ENCODE measurements around the gene TREH.

The TREH gene

DNA sequence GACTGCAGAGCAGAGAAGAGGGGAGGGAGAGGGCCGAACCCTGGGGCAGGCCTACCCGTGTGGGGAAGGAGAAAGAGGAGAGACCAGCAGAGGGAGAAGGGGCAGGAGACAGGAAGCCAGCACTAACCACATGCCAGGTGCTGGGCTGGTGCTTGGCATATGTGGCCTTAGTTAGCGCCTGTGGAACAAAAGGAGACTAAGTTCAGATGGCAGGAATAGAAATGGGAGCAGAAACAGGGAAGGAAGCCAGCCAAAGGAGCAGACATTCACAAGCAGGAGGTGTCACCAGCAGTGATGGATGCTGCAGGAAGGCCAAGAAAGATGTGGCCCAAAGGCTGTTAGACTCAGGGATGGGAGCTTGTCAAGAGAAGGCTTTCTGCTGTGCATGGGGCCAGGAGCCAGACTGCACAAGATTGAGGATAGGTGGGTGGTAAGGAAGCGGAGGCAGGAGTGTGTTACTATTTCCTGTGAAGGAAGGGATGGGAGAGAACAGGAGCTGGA is 26.7 kb downstream of the TREH start:
- H3K4me3 Mint-ChIP-seq, result no peak overlapping the region
- no peaks in the 10 kb centered on the region for H3K9me3 Mint-ChIP-seq
- H3K36me3 Mint-ChIP-seq (ENCODE audit: low read depth), result no peaks in the 10 kb centered on the region
- no peaks in the 10 kb centered on the region for H3K27me3 Mint-ChIP-seq (ENCODE audit: low read depth)
- no peak overlapping the region for H3K27ac Mint-ChIP-seq
- peaks cover 6% of the 10 kb centered on the region for H3K4me1 Mint-ChIP-seq (ENCODE audit: low read depth)

DNA sequence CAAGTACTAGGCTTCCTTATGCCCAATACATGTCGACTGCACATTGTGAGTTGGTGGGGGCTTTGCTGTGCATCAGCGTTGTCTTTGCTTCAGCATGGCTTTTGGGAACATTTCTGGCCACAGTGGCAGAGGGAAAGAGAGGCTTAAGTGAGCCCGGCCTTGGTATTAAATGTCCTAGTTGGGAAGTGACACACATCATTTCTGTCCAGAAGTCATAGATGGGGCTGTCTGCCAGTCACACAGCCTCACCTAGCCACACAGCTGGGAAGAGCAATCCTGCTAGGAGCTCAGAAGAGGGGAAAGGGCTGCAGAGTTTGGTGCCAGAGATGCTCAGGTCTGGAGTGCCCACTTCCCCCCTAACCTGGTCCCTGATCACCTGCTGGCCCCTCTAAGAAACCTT is 27.6 kb downstream of the TREH start:
- no peak overlapping the region for H3K27ac Mint-ChIP-seq
- H3K27me3 Mint-ChIP-seq (ENCODE audit: low read depth), result no peaks in the 10 kb centered on the region
- H3K4me1 Mint-ChIP-seq (ENCODE audit: low read depth), result peaks cover 6% of the 10 kb centered on the region
- no peaks in the 10 kb centered on the region for H3K9me3 Mint-ChIP-seq
- H3K4me3 Mint-ChIP-seq, result no peak overlapping the region
- H3K36me3 Mint-ChIP-seq (ENCODE audit: low read depth), result no peaks in the 10 kb centered on the region

DNA sequence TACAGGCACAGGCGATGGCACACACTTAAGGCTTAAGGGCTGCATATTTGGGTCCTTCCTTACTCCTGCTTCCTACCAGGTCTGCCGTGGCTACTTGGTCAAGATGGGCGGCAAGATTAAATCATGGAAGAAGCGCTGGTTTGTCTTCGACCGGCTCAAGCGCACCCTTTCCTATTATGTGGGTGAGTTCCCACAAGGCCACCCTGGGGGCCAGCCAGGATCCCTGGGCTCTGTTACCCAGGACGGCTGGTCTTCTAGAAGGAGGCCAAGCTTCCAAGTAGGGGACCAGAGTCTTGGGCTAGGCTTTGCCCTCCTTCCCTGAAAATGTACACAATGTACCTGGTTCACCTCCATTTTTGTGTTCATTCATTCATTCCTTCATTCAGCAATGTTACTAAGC is 29.1 kb downstream of the TREH start:
- no peaks in the 10 kb centered on the region for H3K9me3 Mint-ChIP-seq
- H3K36me3 Mint-ChIP-seq (ENCODE audit: low read depth), result no peaks in the 10 kb centered on the region
- H3K4me1 Mint-ChIP-seq (ENCODE audit: low read depth), result peaks cover 6% of the 10 kb centered on the region
- no peak overlapping the region for H3K4me3 Mint-ChIP-seq
- H3K27me3 Mint-ChIP-seq (ENCODE audit: low read depth), result no peaks in the 10 kb centered on the region
- no peak overlapping the region for H3K27ac Mint-ChIP-seq

DNA sequence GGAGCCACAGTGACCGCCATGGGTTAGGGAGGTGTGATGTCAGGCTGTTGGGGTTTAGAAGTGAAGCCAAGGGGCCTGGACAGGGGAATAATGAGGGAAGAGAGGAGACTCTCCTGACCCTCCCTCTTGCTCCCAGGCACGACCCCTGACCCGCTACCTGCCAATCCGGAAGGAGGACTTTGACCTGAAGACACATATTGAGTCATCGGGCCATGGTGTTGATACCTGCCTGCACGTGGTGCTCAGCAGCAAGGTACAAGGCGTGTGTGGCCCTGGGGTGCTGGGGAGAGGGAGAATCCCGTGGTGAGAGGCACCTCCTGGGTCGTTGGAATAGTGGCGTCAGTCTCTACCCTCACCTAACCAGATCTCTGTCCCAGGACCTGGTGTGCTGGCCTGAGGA is 29.5 kb downstream of the TREH start:
- H3K4me1 Mint-ChIP-seq (ENCODE audit: low read depth), result peaks cover 6% of the 10 kb centered on the region

DNA sequence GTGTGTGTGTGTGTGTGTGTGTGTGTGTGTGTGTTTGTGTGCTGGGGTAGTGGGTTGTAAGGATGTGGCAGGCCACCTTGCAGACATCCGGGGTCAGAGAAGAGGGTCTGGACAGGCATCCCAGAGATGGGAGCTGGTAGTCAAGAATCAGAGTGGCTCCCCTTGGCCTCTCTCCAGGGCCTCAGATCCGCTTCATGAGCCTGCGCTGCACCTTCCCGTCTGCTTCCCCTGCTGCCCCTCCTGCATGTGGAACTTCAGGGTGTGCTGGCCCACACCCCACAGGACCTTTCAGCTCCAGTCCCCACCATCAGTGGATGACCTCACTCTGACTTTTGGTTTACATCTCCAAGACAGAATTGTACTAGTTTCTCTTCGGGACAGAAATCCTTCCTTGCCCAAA is 31.2 kb downstream of the TREH start:
- Mint-ChIP-seq H3K27me3 (ENCODE audit: low read depth) (no peaks in the 10 kb centered on the region), H3K9me3 (no peaks in the 10 kb centered on the region), H3K4me1 (ENCODE audit: low read depth) (peaks cover 6% of the 10 kb centered on the region), H3K36me3 (ENCODE audit: low read depth) (no peaks in the 10 kb centered on the region), H3K4me3 (no peak overlapping the region), H3K27ac (no peak overlapping the region)

More for the DNA sequence above, 29.5 kb downstream of the TREH start:
- H3K9me3 Mint-ChIP-seq, result no peaks in the 10 kb centered on the region
- no peak overlapping the region for H3K27ac Mint-ChIP-seq
- no peak overlapping the region for H3K4me3 Mint-ChIP-seq
- H3K36me3 Mint-ChIP-seq (ENCODE audit: low read depth), result no peaks in the 10 kb centered on the region
- no peaks in the 10 kb centered on the region for H3K27me3 Mint-ChIP-seq (ENCODE audit: low read depth)

DNA sequence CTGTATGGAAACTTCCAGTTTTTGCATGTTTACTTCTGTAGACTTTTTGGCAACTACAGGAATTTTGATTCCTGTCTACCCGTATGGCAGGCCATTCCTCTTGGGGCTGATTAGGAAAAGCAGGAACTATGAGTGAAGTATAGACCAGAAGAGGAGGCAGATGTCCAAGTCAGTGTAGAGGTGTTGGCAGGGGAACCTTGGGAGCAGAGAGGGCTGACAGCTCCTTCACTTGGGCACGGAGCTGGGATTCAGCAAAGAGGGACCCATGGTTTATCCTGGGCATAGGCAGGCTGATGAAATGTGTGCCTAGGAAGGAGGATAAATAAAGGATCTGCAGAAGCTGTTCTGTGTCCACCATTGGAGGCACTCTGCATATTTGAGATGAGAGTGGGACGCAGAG is 33.1 kb downstream of the TREH start:
- Mint-ChIP-seq H3K36me3 (ENCODE audit: low read depth) (no peaks in the 10 kb centered on the region), H3K27me3 (ENCODE audit: low read depth) (no peaks in the 10 kb centered on the region), H3K9me3 (no peaks in the 10 kb centered on the region), H3K4me1 (ENCODE audit: low read depth) (no peaks in the 10 kb centered on the region), H3K4me3 (no peak overlapping the region), H3K27ac (no peak overlapping the region)

DNA sequence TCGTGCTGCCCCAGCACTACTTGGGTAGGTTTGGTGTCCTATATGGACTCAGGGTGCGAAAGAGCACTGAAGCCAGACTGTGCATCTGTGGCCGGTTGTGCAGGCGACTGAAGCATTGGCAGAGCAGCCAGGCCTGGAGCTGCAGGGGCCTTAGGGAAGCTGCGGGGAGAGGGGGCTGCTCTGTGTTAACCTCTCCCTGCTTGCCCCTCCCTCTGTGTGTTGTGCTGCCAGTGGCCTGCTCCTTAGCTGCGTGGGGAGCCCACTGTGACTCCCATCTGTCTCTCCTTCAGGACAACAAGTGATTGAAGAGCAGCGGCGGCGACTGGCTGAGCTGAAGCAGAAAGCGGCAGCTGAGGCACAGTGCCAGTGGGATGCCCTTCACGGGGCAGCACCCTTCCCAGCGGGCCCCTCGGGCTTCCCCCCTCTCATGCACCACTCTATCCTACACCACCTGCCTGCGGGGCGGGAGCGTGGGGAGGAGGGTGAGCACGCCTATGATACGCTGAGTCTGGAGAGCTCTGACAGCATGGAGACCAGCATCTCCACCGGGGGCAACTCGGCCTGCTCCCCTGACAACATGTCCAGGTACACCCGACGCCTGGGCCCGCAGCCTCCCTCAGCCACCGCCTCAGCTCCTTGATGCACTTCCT is 34.3 kb downstream of the TREH start:
- H3K4me1 Mint-ChIP-seq (ENCODE audit: low read depth), result no peaks in the 10 kb centered on the region
- H3K27ac Mint-ChIP-seq, result no peak overlapping the region
- H3K36me3 Mint-ChIP-seq (ENCODE audit: low read depth), result no peaks in the 10 kb centered on the region
- H3K27me3 Mint-ChIP-seq (ENCODE audit: low read depth), result no peaks in the 10 kb centered on the region
- H3K4me3 Mint-ChIP-seq, result no peak overlapping the region
- no peaks in the 10 kb centered on the region for H3K9me3 Mint-ChIP-seq

DNA sequence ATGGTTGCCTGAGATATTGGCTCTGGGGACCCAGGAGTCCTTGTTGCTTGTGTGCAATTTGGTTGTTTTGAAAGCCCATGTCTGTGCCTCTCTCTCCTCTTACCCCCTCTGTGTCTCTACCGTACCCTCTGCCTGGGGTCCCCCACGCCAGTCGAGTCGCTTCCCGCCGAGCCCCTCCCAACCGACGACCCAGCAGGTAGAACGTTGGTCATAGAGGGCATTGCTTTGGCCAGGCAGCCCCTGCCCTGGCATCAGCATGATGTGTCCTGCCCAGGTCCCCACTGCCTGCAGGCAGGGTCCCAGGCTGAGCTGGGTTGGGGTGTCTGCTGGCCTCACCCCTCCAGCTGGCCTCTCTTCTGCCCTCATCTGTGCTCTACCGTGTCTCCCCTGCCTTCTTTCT is 35.0 kb downstream of the TREH start:
- Mint-ChIP-seq H3K27ac (no peak overlapping the region), H3K36me3 (ENCODE audit: low read depth) (no peaks in the 10 kb centered on the region)

DNA sequence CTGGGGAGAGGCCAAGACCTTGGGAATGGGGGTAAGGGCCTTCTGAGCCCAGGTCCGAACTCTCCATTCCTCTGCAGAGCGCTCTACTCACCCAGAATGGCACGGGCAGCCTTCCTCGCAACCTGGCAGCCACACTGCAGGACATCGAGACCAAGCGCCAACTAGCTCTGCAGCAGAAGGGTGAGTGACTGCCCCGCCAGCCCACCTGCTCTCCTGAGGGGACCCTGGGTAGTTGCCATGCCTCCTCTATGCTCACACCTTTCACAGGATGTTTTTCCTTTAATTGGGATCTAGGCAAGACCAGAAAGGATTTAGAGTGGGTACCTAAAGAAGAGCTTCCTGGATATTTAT is 35.5 kb downstream of the TREH start:
- Mint-ChIP-seq H3K27me3 (ENCODE audit: low read depth) (no peaks in the 10 kb centered on the region), H3K27ac (no peak overlapping the region), H3K36me3 (ENCODE audit: low read depth) (no peaks in the 10 kb centered on the region), H3K4me3 (no peak overlapping the region), H3K9me3 (no peaks in the 10 kb centered on the region), H3K4me1 (ENCODE audit: low read depth) (no peaks in the 10 kb centered on the region)

More for the DNA sequence above, 35.0 kb downstream of the TREH start:
- Mint-ChIP-seq H3K4me3 (no peak overlapping the region), H3K9me3 (no peaks in the 10 kb centered on the region), H3K4me1 (ENCODE audit: low read depth) (no peaks in the 10 kb centered on the region), H3K27me3 (ENCODE audit: low read depth) (no peaks in the 10 kb centered on the region)

DNA sequence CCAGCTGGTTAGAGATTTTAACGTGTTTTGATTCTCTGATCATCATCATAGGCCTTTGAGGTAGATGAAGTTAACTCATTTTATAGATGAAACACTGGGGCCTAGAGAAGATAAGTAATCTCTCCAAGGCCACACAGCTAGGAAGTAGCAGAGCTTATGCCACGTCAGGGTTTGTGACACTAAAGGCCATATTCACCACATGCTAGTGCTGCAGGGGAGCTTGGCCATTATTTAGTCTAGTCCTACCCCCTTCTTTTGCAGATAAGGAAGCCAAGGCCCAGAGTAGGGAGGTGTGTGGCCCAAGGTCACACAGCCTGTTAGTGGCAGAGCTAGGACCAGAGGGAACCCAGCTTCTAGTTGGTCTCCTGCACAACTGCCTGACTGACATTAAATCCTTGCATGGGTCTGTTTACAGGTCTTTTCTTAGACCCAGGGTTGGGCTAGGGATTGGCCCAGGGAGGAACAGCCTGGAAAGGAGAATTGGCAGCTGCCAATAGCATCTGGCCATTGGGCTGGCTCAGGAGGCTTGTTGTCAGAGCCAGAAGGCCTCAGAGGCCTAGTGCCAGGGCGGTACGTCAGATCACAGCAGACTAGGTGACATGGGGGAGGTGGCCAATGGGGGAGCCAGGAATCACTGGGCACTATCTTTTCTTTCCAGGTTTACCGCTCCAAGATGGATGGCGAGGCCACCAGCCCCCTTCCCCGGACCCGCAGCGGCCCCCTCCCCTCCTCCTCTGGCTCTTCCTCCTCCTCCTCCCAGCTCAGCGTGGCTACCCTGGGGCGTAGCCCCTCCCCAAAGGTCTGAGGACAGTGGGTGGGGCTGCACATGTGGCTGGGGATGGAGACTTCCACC is 36.1 kb downstream of the TREH start:
- H3K27me3 Mint-ChIP-seq (ENCODE audit: low read depth), result no peaks in the 10 kb centered on the region
- no peaks in the 10 kb centered on the region for H3K9me3 Mint-ChIP-seq
- H3K4me3 Mint-ChIP-seq, result no peak overlapping the region
- H3K4me1 Mint-ChIP-seq (ENCODE audit: low read depth), result no peaks in the 10 kb centered on the region
- H3K36me3 Mint-ChIP-seq (ENCODE audit: low read depth), result no peaks in the 10 kb centered on the region
- no peak overlapping the region for H3K27ac Mint-ChIP-seq

DNA sequence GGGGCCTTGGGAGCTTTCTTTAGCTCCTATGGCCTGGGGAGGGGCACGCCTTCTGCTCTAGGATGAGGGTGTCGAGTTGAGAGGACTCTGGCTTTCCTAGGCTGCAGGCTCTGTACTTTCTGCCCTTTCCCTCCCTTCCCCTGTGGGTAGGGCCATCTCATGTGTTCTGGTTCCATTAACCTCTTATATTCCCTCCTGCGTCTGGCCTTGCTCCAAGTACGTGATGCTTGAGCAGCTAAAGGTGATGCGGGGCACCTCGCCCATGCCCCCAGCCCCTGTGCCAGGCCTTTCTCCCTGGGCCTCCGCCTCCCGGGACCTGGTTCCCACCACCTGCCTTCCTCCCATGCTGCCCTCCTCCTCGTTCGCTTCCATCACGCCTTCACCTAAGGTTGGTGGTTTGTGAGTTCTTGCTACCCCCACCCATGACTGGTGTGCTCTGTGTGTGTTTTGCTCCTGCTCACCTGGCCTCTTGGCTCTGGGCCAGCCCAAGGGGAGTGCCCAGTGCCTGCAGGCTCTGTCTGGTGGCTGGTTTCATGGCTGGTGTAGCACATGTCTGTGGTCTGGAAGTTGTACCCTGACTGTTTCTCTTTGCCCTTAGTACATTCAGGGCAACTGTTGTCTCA is 37.9 kb downstream of the TREH start:
- Mint-ChIP-seq H3K4me1 (ENCODE audit: low read depth) (no peaks in the 10 kb centered on the region), H3K36me3 (ENCODE audit: low read depth) (no peaks in the 10 kb centered on the region), H3K4me3 (no peak overlapping the region), H3K27ac (no peak overlapping the region), H3K9me3 (no peaks in the 10 kb centered on the region), H3K27me3 (ENCODE audit: low read depth) (no peaks in the 10 kb centered on the region)

DNA sequence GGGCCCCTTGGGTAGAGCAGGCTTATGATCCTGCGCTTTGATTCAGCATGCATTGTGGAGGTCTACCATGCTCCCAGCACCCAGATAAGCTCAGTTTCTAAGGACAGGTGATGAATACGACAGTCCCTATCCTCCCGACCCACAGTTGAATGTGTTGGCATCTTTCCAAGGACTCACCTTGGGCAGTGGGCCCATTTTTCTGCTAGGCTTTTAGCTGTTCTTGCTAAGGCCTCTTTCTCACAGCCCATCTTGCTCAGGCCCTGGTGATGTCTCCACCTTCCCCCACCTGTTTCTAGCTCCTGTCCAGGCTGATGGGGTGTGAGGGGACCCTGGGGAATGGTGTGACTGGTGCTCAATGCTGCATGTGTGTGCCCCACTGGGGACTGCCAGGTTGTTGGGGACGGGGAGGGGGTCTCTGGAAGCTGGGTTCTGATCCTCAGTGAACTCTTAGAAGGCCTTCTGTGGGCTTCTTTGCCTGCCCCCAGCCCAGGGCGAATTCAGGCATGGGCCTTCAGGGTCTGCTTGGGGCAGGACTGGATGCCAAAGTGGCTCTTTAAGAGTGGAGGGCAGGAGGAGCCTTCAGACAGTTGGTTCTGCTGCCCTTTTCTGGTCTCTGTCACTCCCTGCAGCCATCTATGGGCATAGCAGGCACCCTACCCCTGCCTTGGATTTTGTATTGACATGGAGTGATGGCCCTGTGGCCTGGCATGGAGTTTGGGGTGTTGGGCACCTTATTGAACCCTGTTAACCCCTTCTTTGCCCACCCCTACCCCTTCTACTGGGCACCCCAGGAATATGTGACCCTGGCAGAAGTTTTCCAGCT is 38.9 kb downstream of the TREH start:
- no peaks in the 10 kb centered on the region for H3K36me3 Mint-ChIP-seq (ENCODE audit: low read depth)
- H3K4me3 Mint-ChIP-seq, result no peak overlapping the region
- H3K27ac Mint-ChIP-seq, result no peak overlapping the region
- peaks cover 7% of the 10 kb centered on the region for H3K27me3 Mint-ChIP-seq (ENCODE audit: low read depth)
- no peaks in the 10 kb centered on the region for H3K4me1 Mint-ChIP-seq (ENCODE audit: low read depth)
- H3K9me3 Mint-ChIP-seq, result no peaks in the 10 kb centered on the region

DNA sequence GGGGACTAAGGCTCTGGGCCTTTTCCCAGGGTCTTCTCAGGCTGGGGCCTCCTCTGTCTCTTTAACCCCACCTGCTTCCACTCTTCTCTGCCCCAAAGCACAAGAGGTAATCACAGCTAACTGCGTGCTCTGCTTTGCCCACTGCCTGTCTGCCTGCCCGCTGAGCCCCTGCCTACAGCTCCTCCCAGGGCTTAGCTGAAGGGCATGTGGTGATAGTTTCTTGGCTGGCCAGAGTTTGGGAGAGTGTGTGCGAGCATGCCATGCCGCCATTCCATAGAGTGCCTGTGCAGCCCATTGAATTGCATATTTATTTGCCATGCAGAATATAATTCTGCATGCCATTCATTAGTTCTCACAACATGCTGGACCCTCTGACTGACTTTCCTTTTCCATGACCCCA is 39.6 kb downstream of the TREH start:
- Mint-ChIP-seq H3K4me3 (no peak overlapping the region), H3K36me3 (ENCODE audit: low read depth) (no peaks in the 10 kb centered on the region), H3K4me1 (ENCODE audit: low read depth) (no peaks in the 10 kb centered on the region), H3K27ac (no peak overlapping the region), H3K27me3 (ENCODE audit: low read depth) (peaks cover 7% of the 10 kb centered on the region), H3K9me3 (no peaks in the 10 kb centered on the region)

DNA sequence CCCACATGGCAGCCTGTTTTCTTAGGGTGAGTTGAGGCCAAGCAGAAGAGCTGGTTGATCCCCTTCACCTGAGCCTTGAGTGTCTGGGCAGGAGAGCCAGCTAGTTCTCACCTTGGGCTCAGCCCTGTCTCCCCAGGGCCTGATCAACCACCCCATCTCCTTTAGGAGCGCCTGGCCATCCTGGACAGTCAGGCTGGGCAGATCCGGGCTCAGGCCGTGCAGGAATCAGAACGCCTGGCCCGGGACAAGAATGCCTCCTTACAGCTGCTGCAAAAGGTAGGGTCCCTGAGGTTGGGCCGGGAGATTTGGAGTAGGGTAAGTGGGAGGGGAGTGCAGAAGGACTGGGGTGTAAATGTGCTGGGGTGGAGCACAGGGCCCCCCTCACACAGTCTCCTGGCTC is 40.7 kb downstream of the TREH start:
- Mint-ChIP-seq H3K27me3 (ENCODE audit: low read depth) (peaks cover 7% of the 10 kb centered on the region), H3K4me1 (ENCODE audit: low read depth) (no peaks in the 10 kb centered on the region), H3K4me3 (no peak overlapping the region), H3K36me3 (ENCODE audit: low read depth) (no peaks in the 10 kb centered on the region), H3K27ac (no peak overlapping the region), H3K9me3 (no peaks in the 10 kb centered on the region)

All from T-helper 1 cell treated with Interleukin-12 subunit alpha and Interleukin-12 subunit beta and Interleukin-4 antibody, amounts not matched to agents 30 μg/mL and 1 μg/mL, for 36 hours (primary cell).